Immature natural killer cell (primary cell): ENCODE measurements around the gene CRIP3. TPM values are rescaled to one million over a fixed set of nuclear protein-coding genes. Genes with fewer than 3 reads are reported as not detected.

Experiments
- DNase-seq, 3 donors: peaks; one replicate each; pipeline ENCODE4 v3.0.0; 2022; ENCODE audit warnings: mixed read lengths in 1 of 3
- H3K27ac Mint-ChIP-seq, 6 donors: one replicate each; pipeline ENCODE4 v1.8.0; 2020; ENCODE audit warnings: mixed read lengths in 6 of 6, mild to moderate bottlenecking in 5 of 6, inconsistent platforms in 4 of 6, moderate library complexity in 3 of 6
- H3K27me3 Mint-ChIP-seq, 3 donors: one replicate each; pipeline ENCODE4 v1.8.0; 2020 to 2021; ENCODE audit warnings: low read depth in 3 of 3, mild to moderate bottlenecking in 3 of 3, mixed read lengths in 3 of 3, moderate library complexity in 3 of 3, inconsistent platforms in 1 of 3
- H3K36me3 Mint-ChIP-seq, 3 donors: one replicate each; pipeline ENCODE4 v1.8.0; 2020; ENCODE audit warnings: mixed read lengths in 3 of 3, inconsistent platforms in 2 of 3, mild to moderate bottlenecking in 2 of 3
- H3K4me1 Mint-ChIP-seq, 2 donors: one replicate each; pipeline ENCODE4 v1.8.0; 2020; ENCODE audit warnings: inconsistent platforms in 2 of 2, mild to moderate bottlenecking in 2 of 2, mixed read lengths in 2 of 2, moderate library complexity in 1 of 2
- H3K4me3 Mint-ChIP-seq, 5 donors: one replicate each; pipeline ENCODE4 v1.8.0; 2020; ENCODE audit warnings: mild to moderate bottlenecking in 5 of 5, mixed read lengths in 5 of 5, inconsistent platforms in 3 of 5, moderate library complexity in 3 of 5
- H3K9me3 Mint-ChIP-seq, 6 donors: one replicate each; pipeline ENCODE4 v1.8.0; 2020; ENCODE audit warnings: mild to moderate bottlenecking in 6 of 6, mixed read lengths in 6 of 6, inconsistent platforms in 4 of 6, moderate library complexity in 3 of 6
- polyA plus RNA-seq, 3 donors: library from polyadenylated mRNA; unstranded; fragments of 300-500 nt; fragmentation: Illumina TruSeq; gene quantifications; one replicate each; pipeline ENCODE4 v1.2.3, GENCODE V29; 2021

Gene CRIP3
- polyA plus RNA-seq, 3 donors from 2014 or later = 0.26 to 1.3 (median 0.35) TPM

DNA sequence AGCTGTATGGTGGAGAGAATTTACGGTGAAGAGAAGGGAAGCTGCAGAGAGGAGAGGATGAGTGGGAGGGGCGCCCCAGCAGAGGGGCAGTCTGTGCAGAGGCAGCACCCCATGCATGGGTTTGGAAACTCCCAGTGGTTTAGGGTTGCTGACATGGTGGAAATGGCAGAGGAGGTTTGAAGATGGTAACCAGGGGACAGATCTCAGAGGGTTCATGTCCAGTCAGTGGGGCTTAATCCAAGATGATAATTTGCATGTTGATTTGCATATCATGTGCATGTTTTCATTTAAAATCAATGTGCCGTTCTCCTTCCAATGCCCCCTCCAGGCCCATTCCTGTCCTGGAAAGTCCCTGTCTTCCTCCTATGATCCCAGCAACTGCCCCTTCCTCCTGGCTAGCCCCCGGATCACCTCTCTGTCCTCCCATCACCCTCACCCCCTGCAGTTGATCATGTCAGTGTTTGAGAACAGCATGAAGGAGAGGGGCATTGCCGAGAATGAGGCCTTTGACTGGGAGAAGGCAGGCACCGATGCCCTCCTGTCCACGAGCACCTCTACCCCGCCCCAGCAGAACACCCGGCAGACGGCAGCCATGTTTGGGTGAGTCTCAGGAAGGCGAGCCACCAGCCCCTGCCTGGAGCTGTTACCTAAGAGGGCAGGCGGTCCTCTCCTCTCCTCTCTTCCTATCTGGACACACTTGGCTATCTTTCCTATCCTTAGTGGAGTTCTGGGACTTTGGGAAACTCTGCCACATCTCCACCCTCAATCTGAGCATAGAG, 51.1 kb downstream of the CRIP3 start:
- no peaks in the 10 kb centered on the region for H3K4me1 Mint-ChIP-seq
- H3K4me3 Mint-ChIP-seq = no peak overlapping the region
- DNase-seq = no peak
- peaks cover 0 to 6% (median 0%) of the 10 kb centered on the region in 3 donors for H3K36me3 Mint-ChIP-seq
- peaks cover 4 to 14% (median 5%) of the 10 kb centered on the region in 3 donors for H3K27me3 Mint-ChIP-seq
- no peaks in the 10 kb centered on the region for H3K9me3 Mint-ChIP-seq
- H3K27ac Mint-ChIP-seq = no peak overlapping the region

GRCh38 chr6:43256670-43257366, 51.8 kb downstream of the CRIP3 start:
- Mint-ChIP-seq H3K36me3 (peaks cover 0 to 5% (median 0%) of the 10 kb centered on the region in 3 donors), H3K4me3 (no peak overlapping the region), H3K27me3 (peaks cover 5 to 14% (median 9%) of the 10 kb centered on the region in 3 donors), H3K4me1 (no peaks in the 10 kb centered on the region), H3K9me3 (no peaks in the 10 kb centered on the region), H3K27ac (peak overlapping the region in 1 of 6 donors; percentile 32)
- no peak for DNase-seq

Other genes starting within 250 kb of the CRIP3 start
- gene MRPL2, start 249.4 kb downstream of the CRIP3 start, polyA plus RNA-seq = 10 to 100 TPM; 37.5 to 60.8 (median 54.0) TPM
- gene KLC4, start 249.2 kb downstream of the CRIP3 start, polyA plus RNA-seq = 10 to 100 TPM in 2 of 3 donors, 1 to 10 TPM in 1; 9.1 to 14.4 (median 11.0) TPM
- gene PTK7, start 232.5 kb downstream of the CRIP3 start, polyA plus RNA-seq = 1 to 10 TPM in 2 of 3 donors, not detected in 1; 1.1 TPM
- 1 to 10 TPM; 4.8 to 7.3 (median 5.2) TPM for gene SRF, start 137.6 kb downstream of the CRIP3 start, polyA plus RNA-seq
- gene CUL9, start 126.6 kb downstream of the CRIP3 start, polyA plus RNA-seq = 1 to 10 TPM; 2.2 to 8.5 (median 4.4) TPM
- gene DNPH1, start 79.3 kb downstream of the CRIP3 start, polyA plus RNA-seq = 10 to 100 TPM; 23.7 to 36.8 (median 33.6) TPM
- gene TTBK1, start 65.3 kb downstream of the CRIP3 start, polyA plus RNA-seq = not detected
- gene SLC22A7, start 10.6 kb downstream of the CRIP3 start, polyA plus RNA-seq = not detected
- 1 to 10 TPM in 2 of 3 donors, under 1 TPM in 1; 0.94 to 9.6 (median 5.7) TPM for gene ZNF318, start 60.8 kb upstream of the CRIP3 start, polyA plus RNA-seq
- 10 to 100 TPM in 2 of 3 donors, 1 to 10 TPM in 1; 8.1 to 23.6 (median 11.5) TPM for gene ABCC10, start 118.7 kb upstream of the CRIP3 start, polyA plus RNA-seq
- under 1 TPM in 1 of 3 donors, not detected in 2; 0.11 TPM for gene DLK2, start 146.7 kb upstream of the CRIP3 start, polyA plus RNA-seq
- 10 to 100 TPM in 1 of 3 donors, 1 to 10 TPM in 2; 2.6 to 10.9 (median 3.4) TPM for gene TJAP1, start 168.7 kb upstream of the CRIP3 start, polyA plus RNA-seq
- gene LRRC73, start 201.5 kb upstream of the CRIP3 start, polyA plus RNA-seq = not detected
- gene YIPF3, start 208.1 kb upstream of the CRIP3 start, polyA plus RNA-seq = 10 to 100 TPM; 73.7 to 92.2 (median 76.6) TPM
- gene POLR1C, start 208.3 kb upstream of the CRIP3 start, polyA plus RNA-seq = 10 to 100 TPM in 1 of 3 donors, 1 to 10 TPM in 2; 5.7 to 15.5 (median 7.3) TPM